ENCODE data around the gene OPRD1. TPM values are rescaled to one million over a fixed set of nuclear protein-coding genes. Genes with fewer than 3 reads are reported as not detected.

The OPRD1 gene
- total and polyA plus RNA-seq, 8 donors, result 0.03 to 0.37 TPM; not detected in 6

- H3K27ac ChIP-seq, result no peak overlapping the region
- DNase-seq, result no peak
- intact Hi-C loops (cut with DNase I; ENCODE audit: low total_unique reads), result loop anchor here (10.0 kb wide), 1 partner anchor 316 kb away; no protein-coding TSS in a partner anchor
- H3K4me1 ChIP-seq, result peaks cover 34 to 55% (median 52%) of the 10 kb centered on the region in 4 donors
- no peaks in the 10 kb centered on the region for H3K27me3 ChIP-seq
- WGBS, 5 donors, result 85 to 93% (median 93%) methylated on average over 7 of the region's 7 CpGs
- H3K36me3 ChIP-seq, result peaks cover 0 to 7% (median 5%) of the 10 kb centered on the region in 4 donors
- TF ChIP-seq EP300 (IDR thresholded peaks at IDR 0.05) (no peak), POLR2AphosphoS5 (IDR thresholded peaks at IDR 0.05) (no peak), POLR2A (IDR thresholded peaks at IDR 0.05) (no peak), CTCF (IDR thresholded peaks at IDR 0.05) (no peak)
- no peak overlapping the region for H3K4me3 ChIP-seq
- no peaks in the 10 kb centered on the region for H3K9me3 ChIP-seq
These were observed 76.9 kb downstream of the OPRD1 start for GRCh38 chr1:28888915-28889314.

GRCh38 chr1:28889357-28889756 is 77.4 kb downstream of the OPRD1 start:
- Histone ChIP-seq H3K27me3 (no peaks in the 10 kb centered on the region), H3K9me3 (no peaks in the 10 kb centered on the region), H3K4me3 (no peak overlapping the region), H3K27ac (no peak overlapping the region), H3K4me1 (peaks cover 30 to 50% (median 48%) of the 10 kb centered on the region in 4 donors), H3K36me3 (peaks cover 0 to 10% (median 7%) of the 10 kb centered on the region in 4 donors)
- intact Hi-C loops (cut with DNase I; ENCODE audit: low total_unique reads), result loop anchor here (10.0 kb wide), 1 partner anchor 315 kb away; no protein-coding TSS in a partner anchor
- no peak for DNase-seq
- TF ChIP-seq CTCF (IDR thresholded peaks at IDR 0.05), result no peak
- 70 to 91% (median 89%) methylated on average over 4 to 5 of the region's 5 CpGs for WGBS, 5 donors

GRCh38 chr1:28890435-28890834 is 78.5 kb downstream of the OPRD1 start:
- no peak for DNase-seq
- WGBS, 5 donors, result 79 to 84% (median 82%) methylated on average over 8 of the region's 8 CpGs
- Histone ChIP-seq H3K4me3 (no peak overlapping the region), H3K27me3 (no peaks in the 10 kb centered on the region), H3K9me3 (no peaks in the 10 kb centered on the region), H3K27ac (peak overlapping the region in 1 of 5 donors; percentile 32), H3K4me1 (peaks cover 22 to 41% (median 37%) of the 10 kb centered on the region in 4 donors), H3K36me3 (peaks cover 0 to 13% (median 8%) of the 10 kb centered on the region in 4 donors)
- TF ChIP-seq EP300 (IDR thresholded peaks at IDR 0.05), result no peak
- no peak for TF ChIP-seq CTCF (IDR thresholded peaks at IDR 0.05)
- no peak for TF ChIP-seq POLR2A (IDR thresholded peaks at IDR 0.05)
- no peak for TF ChIP-seq POLR2AphosphoS5 (IDR thresholded peaks at IDR 0.05)
- intact Hi-C loops (cut with DNase I; ENCODE audit: low total_unique reads), result no loop called here

- H3K4me1 ChIP-seq, result peaks cover 20 to 38% (median 35%) of the 10 kb centered on the region in 4 donors
- intact Hi-C loops (cut with DNase I; ENCODE audit: low total_unique reads), result no loop called here
- H3K27me3 ChIP-seq, result no peaks in the 10 kb centered on the region
- TF ChIP-seq CTCF (IDR thresholded peaks at IDR 0.05) (no peak), POLR2AphosphoS5 (IDR thresholded peaks at IDR 0.05) (no peak), POLR2A (IDR thresholded peaks at IDR 0.05) (no peak), EP300 (IDR thresholded peaks at IDR 0.05) (no peak)
- H3K36me3 ChIP-seq, result peaks cover 0 to 14% (median 8%) of the 10 kb centered on the region in 4 donors
- WGBS, 5 donors, result 71 to 83% (median 82%) methylated on average over 1 to 2 of the region's 2 CpGs
- H3K4me3 ChIP-seq, result no peak overlapping the region
- no peak for DNase-seq
- H3K27ac ChIP-seq, result peak overlapping the region in 1 of 5 donors; percentile 32
- no peaks in the 10 kb centered on the region for H3K9me3 ChIP-seq
These were observed 78.9 kb downstream of the OPRD1 start for GRCh38 chr1:28890836-28891235.

All from stomach (tissue), 9 donors.